ENCODE results near the gene TMEM273.

GRCh38 chr10:49131507-49132361, 56.5 kb downstream of the TMEM273 start:
- TF ChIP-seq CTCF (IDR thresholded peaks at IDR 0.05) (no peak), PRRX2 (CRISPR knock-in tag; IDR thresholded peaks at IDR 0.05) (no peak), USF2 (CRISPR knock-in tag; IDR thresholded peaks at IDR 0.05) (no peak)
